Neuronal stem cell (in vitro differentiated cells): ENCODE results near the gene GPRIN1.

Experiments used
- DNase-seq: peaks from one replicate; pipeline ENCODE4 v3.0.0-alpha.2; 2013; ENCODE audit warnings: low spot score
- H2AFZ ChIP-seq: one replicate; pipeline ENCODE4 v1.6.1; 2013; ENCODE audit warnings: mild to moderate bottlenecking, low read length, inconsistent platforms
- H2AK5ac ChIP-seq: 2 replicates; pipeline ENCODE4 v1.6.1; 2013; ENCODE audit warnings: low read depth, mild to moderate bottlenecking, inconsistent platforms, low read length, moderate library complexity, mixed read lengths
- H2BK120ac ChIP-seq: 2 replicates; pipeline ENCODE4 v1.6.1; 2013; ENCODE audit warnings: low read depth, mild to moderate bottlenecking, inconsistent platforms, low read length, moderate library complexity, mixed read lengths
- H2BK12ac ChIP-seq: one replicate; pipeline ENCODE4 v1.6.1; 2013; ENCODE audit warnings: low read length, inconsistent platforms
- H2BK15ac ChIP-seq: 2 replicates; pipeline ENCODE4 v1.6.1; 2013; ENCODE audit warnings: mild to moderate bottlenecking, low read length, inconsistent platforms, mixed read lengths
- H2BK5ac ChIP-seq: one replicate; pipeline ENCODE4 v1.6.1; 2013; ENCODE audit warnings: inconsistent platforms, mild to moderate bottlenecking, low read length, moderate library complexity
- H3K14ac ChIP-seq: one replicate; pipeline ENCODE4 v1.6.1; 2013; ENCODE audit warnings: low read length, inconsistent platforms
- H3K18ac ChIP-seq: 2 replicates; pipeline ENCODE4 v1.6.1; 2013; ENCODE audit warnings: low read length, inconsistent platforms
- H3K23ac ChIP-seq: 2 replicates; pipeline ENCODE4 v1.6.1; 2013; ENCODE audit warnings: low read depth, mild to moderate bottlenecking, mixed read lengths, low read length, inconsistent platforms; ENCODE audit not compliant: poor library complexity
- H3K27ac ChIP-seq: replicated peaks from 3 replicates; pipeline ENCODE4 v1.5.1; 2013; ENCODE audit warnings: low read length, inconsistent platforms
- H3K27me3 ChIP-seq, 3 experiments: 2 replicates each; pipeline ENCODE4 v1.6.1; 2013; ENCODE audit warnings: low read length in 3 of 3, mild to moderate bottlenecking in 2 of 3, inconsistent platforms in 1 of 3, low read depth in 1 of 3, mixed read lengths in 1 of 3, moderate library complexity in 1 of 3; ENCODE audit not compliant: control insufficient read depth in 3 of 3, insufficient read depth in 3 of 3
- H3K36me3 ChIP-seq, 2 donors: replicated peaks in 1 of 2; 2 replicates each; pipeline ENCODE4 v1.6.1; 2013; ENCODE audit warnings: low read length in 2 of 2; ENCODE audit not compliant: control insufficient read depth in 2 of 2, insufficient read depth in 2 of 2
- H3K4ac ChIP-seq: 2 replicates; pipeline ENCODE4 v1.6.1; 2013; ENCODE audit warnings: inconsistent platforms, mild to moderate bottlenecking, low read length, moderate library complexity
- H3K4me1 ChIP-seq, 2 donors: 1 replicate in 1 of 2; 2 replicates in 1 of 2; pipeline ENCODE4 v1.6.1; 2013; ENCODE audit warnings: low read length in 2 of 2, low read depth in 1 of 2; ENCODE audit not compliant: control insufficient read depth in 2 of 2, insufficient read depth in 1 of 2
- H3K4me2 ChIP-seq: one replicate; pipeline ENCODE4 v1.6.1; 2013; ENCODE audit warnings: mild to moderate bottlenecking, low read length, inconsistent platforms; ENCODE audit not compliant: insufficient read depth, poor library complexity, severe bottlenecking
- H3K4me3 ChIP-seq, 2 donors: 2 replicates each; pipeline ENCODE4 v1.5.1; 2013; ENCODE audit warnings: low read length in 2 of 2, mild to moderate bottlenecking in 2 of 2, inconsistent platforms in 1 of 2, moderate library complexity in 1 of 2
- H3K79me1 ChIP-seq: one replicate; pipeline ENCODE4 v1.6.1; 2013; ENCODE audit warnings: low read depth, mild to moderate bottlenecking, inconsistent platforms, low read length, moderate library complexity
- H3K9ac ChIP-seq: one replicate; pipeline ENCODE4 v1.6.1; 2013; ENCODE audit warnings: mild to moderate bottlenecking, low read depth, low read length, inconsistent platforms; ENCODE audit not compliant: poor library complexity
- H3K9me3 ChIP-seq, 2 donors: replicated peaks in 1 of 2; 2 replicates each; pipeline versions ENCODE3 to v1.6.1; 2013; ENCODE audit warnings: low read length in 2 of 2, mild to moderate bottlenecking in 2 of 2, inconsistent platforms in 1 of 2, low read depth in 1 of 2, mixed read lengths in 1 of 2, moderate library complexity in 1 of 2; ENCODE audit not compliant: control insufficient read depth in 2 of 2, insufficient read depth in 1 of 2
- H4K8ac ChIP-seq: one replicate; pipeline ENCODE4 v1.6.1; 2013; ENCODE audit warnings: low read depth, mild to moderate bottlenecking, inconsistent platforms, low read length, moderate library complexity
- H4K91ac ChIP-seq: one replicate; pipeline ENCODE4 v1.6.1; 2013; ENCODE audit warnings: low read length, low read depth, mild to moderate bottlenecking, inconsistent platforms; ENCODE audit not compliant: poor library complexity
- WGBS, 2 donors: extraction: QIAGEN DNeasy Blood & Tissue Kit; methylation state at CpG; one replicate each; pipeline ENCODE4 v1.1.7; 2013; ENCODE audit warnings: missing lambda C conversion rate in 2 of 2, mixed read lengths in 1 of 2; ENCODE audit not compliant: insufficient read length in 2 of 2, insufficient replicate concordance in 1 of 2; ENCODE audit errors: extremely low coverage in 2 of 2; 5-methylcytosine and 5-hydroxymethylcytosine counted together

Gene GPRIN1

DNA sequence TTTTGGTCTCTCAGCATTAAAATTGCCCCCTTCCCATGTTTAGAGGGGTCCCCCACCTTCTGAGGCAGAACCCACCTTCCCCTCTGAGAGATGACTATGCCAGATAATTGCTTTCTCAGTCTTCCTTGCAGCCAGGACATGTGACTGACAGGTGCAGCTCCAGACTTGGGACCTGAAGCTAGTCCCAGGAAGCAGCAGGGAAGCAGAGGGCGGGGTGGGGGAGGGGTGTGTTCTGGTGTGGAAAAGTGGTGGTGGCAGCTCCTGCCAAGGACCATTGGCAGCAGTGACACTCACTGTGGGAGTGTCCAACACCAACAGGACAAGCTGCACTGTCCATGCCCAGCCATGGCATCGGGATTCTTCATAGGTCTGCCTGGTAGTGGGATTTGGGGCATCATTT, 22.8 kb upstream of the GPRIN1 start:
- Histone ChIP-seq H2AFZ (no peak overlapping the region), H3K9me3 (peaks cover 0 to 5% of the 10 kb centered on the region in 2 donors), H3K4me1 (peaks cover 6 to 8% of the 10 kb centered on the region in 2 donors), H3K18ac (no peak overlapping the region), H3K4me3 (no peak overlapping the region), H2BK15ac (no peak overlapping the region), H3K4ac (no peak overlapping the region), H2AK5ac (no peak overlapping the region), H3K4me2 (no peak overlapping the region), H2BK120ac (no peak overlapping the region), H3K9ac (no peak overlapping the region), H3K36me3 (no peaks in the 10 kb centered on the region), H3K14ac (no peak overlapping the region), H2BK12ac (no peak overlapping the region), H4K91ac (no peak overlapping the region), H4K8ac (no peak overlapping the region), H3K79me1 (no peaks in the 10 kb centered on the region), H2BK5ac (no peak overlapping the region), H3K27me3 (peaks cover 7 to 90% (median 42%) of the 10 kb centered on the region in 3 experiments), H3K23ac (no peak overlapping the region), H3K27ac (no peak overlapping the region)
- WGBS, 2 donors = no CpG with 5 or more reads among the region's 2 CpGs
- no peak for DNase-seq

DNA sequence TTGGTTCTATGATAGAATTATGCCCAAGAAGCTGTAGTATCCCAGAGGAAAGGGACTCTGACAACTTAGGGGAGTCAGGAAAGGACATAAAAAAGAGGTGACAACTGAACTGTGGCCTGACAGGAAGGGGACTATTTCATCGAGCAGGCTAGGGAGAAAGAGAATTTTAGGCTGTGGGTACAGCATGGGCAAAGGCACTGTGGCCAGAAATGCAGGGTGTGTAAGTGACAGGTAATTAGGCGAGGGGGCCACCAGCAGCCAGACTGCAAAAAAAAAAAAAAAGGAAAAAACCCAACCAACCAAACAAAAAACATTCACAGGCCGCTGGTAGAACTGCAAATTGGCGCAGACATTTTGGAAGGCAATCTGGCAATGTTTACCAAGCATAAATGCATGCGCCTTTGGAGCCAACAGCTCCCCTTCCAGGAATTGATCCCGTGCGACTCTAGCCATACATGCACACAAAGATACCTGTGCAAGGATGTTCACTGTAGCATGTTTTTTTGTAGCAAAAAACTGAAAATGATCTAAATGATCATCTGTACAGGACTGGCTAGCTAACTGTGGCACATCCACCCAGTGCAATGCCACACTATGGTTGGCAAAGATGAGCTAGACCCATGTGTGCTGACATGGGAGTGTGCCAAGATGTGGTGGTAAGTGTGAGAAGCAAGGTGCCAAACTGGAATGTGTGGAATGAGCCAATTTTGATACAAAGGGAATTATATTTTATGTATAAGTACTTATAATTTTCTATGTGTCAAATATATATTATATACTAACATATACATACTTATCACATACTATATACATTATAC, 21.6 kb upstream of the GPRIN1 start:
- Histone ChIP-seq H3K18ac (no peak overlapping the region), H3K79me1 (no peaks in the 10 kb centered on the region), H3K14ac (no peak overlapping the region), H3K4ac (no peak overlapping the region), H3K4me1 (peaks cover 6 to 8% of the 10 kb centered on the region in 2 donors), H2AK5ac (no peak overlapping the region), H3K27me3 (peaks cover 7 to 91% (median 43%) of the 10 kb centered on the region in 3 experiments), H3K23ac (no peak overlapping the region), H3K9ac (no peak overlapping the region), H3K4me2 (no peak overlapping the region), H2BK5ac (no peak overlapping the region), H3K9me3 (peaks cover 0 to 5% of the 10 kb centered on the region in 2 donors), H3K36me3 (no peaks in the 10 kb centered on the region), H2BK15ac (no peak overlapping the region), H3K27ac (no peak overlapping the region), H4K91ac (no peak overlapping the region), H2AFZ (no peak overlapping the region), H4K8ac (no peak overlapping the region), H3K4me3 (no peak overlapping the region), H2BK12ac (no peak overlapping the region), H2BK120ac (no peak overlapping the region)
- DNase-seq = no peak
- WGBS, 2 donors = no CpG with 5 or more reads among the region's 7 CpGs

DNA sequence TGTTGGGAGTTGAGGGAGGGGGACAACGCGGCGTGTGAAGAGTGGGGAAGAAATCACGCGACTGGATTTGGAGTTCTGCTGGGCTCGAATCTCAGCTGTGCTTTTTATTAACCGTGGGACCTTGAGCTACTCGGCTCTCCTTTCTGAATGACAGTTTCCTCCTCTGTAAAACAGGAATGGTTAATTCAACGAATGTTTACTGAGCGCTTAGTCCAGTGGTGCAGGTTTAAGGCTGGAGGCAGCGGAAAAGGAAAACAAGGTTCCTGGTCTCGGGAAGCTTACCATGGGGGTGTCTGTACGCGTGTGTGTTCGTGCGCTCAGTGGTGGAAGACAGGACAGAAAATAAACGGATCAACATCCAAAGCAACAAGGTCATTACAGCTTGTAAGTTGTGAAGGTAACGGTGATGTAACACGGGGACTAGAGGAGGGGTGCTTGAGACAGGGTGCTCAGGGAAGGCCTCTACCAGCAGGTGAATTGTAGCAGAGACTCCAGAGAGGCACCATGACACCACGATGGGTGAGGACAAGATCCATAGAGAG, 20.8 kb upstream of the GPRIN1 start:
- Histone ChIP-seq H3K9me3 (peaks cover 0 to 5% of the 10 kb centered on the region in 2 donors), H2AK5ac (no peak overlapping the region), H3K36me3 (no peaks in the 10 kb centered on the region), H3K4me2 (peak overlapping the region; percentile 94), H3K23ac (no peak overlapping the region), H2BK5ac (no peak overlapping the region), H3K27me3 (peaks cover 7 to 93% (median 43%) of the 10 kb centered on the region in 3 experiments), H2AFZ (peak overlapping the region; percentile 85), H2BK120ac (no peak overlapping the region), H3K4me1 (peaks cover 6 to 8% of the 10 kb centered on the region in 2 donors), H3K79me1 (no peaks in the 10 kb centered on the region), H3K4me3 (peak overlapping the region; percentile 25 to 74), H3K9ac (no peak overlapping the region), H3K18ac (no peak overlapping the region), H4K8ac (no peak overlapping the region), H2BK15ac (no peak overlapping the region), H3K14ac (no peak overlapping the region), H3K27ac (no peak overlapping the region), H3K4ac (no peak overlapping the region), H2BK12ac (no peak overlapping the region), H4K91ac (no peak overlapping the region)
- WGBS, 2 donors = no CpG with 5 or more reads among the region's 20 CpGs
- DNase-seq = no peak
